Adrenal gland (tissue), 5 donors: ENCODE results near the gene GRIP1.

Experiments used
- POLR2A ChIP-seq, 2 donors: fragments of 450-650 bp; IDR thresholded peaks; one replicate each; pipeline ENCODE4 v1.6.1; 2017; ENCODE audit warnings: antibody characterized with exemption in 2 of 2, mild to moderate bottlenecking in 2 of 2, moderate library complexity in 1 of 2
- TF ChIP-seq, protein P1 (sequence below), 6 experiments: fragments of 450-650 bp in 4 of 6; fragments of 200-600 bp in 2 of 6; sonication (generic) in 1 of 6; IDR thresholded peaks; 1 replicate in 5 of 6; 2 replicates in 1 of 6; pipeline versions ENCODE4 v1.5.1 to v1.8.0; 2016 to 2021; ENCODE audit warnings: antibody characterized with exemption in 6 of 6, mild to moderate bottlenecking in 2 of 6, moderate library complexity in 1 of 6
- donor health status: DM: no; HTN: no; CAD: no.

DNA sequence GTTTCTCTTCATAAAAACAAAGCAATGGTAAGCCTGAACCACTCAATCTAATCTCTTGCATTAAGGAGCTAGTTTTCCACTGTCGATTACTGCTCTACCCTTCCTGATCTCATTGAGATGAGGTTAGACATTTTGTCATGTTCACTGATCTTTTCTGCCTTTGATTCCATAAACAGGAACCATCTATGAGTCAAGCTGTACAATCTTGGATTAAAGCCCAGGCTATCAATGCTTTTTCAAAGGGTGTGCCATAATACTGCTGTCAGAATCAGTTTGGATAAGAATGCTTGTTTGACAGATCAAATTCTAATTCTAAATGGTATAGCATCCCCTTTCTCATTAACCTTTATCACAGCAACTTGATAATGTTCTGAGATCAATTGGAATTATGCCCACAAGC, 16.1 kb downstream of the GRIP1 start:
- TF ChIP-seq, protein P1, sequence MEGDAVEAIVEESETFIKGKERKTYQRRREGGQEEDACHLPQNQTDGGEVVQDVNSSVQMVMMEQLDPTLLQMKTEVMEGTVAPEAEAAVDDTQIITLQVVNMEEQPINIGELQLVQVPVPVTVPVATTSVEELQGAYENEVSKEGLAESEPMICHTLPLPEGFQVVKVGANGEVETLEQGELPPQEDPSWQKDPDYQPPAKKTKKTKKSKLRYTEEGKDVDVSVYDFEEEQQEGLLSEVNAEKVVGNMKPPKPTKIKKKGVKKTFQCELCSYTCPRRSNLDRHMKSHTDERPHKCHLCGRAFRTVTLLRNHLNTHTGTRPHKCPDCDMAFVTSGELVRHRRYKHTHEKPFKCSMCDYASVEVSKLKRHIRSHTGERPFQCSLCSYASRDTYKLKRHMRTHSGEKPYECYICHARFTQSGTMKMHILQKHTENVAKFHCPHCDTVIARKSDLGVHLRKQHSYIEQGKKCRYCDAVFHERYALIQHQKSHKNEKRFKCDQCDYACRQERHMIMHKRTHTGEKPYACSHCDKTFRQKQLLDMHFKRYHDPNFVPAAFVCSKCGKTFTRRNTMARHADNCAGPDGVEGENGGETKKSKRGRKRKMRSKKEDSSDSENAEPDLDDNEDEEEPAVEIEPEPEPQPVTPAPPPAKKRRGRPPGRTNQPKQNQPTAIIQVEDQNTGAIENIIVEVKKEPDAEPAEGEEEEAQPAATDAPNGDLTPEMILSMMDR (IDR thresholded peaks at IDR 0.05), result no peak
- TF ChIP-seq POLR2A (IDR thresholded peaks at IDR 0.05), result no peak
